Large intestine (tissue), 3 donors: ENCODE results near the gene MARCHF3. TPM values are rescaled to one million over a fixed set of nuclear protein-coding genes. Genes with fewer than 3 reads are reported as not detected.

Experiments
- DNase-seq, 2 donors: peaks; one replicate each; pipeline versions ENCODE4 v3.0.0 to v3.0.0-alpha.2; 2013
- H3K27ac ChIP-seq: one replicate; pipeline ENCODE4 v1.5.1; 2013; ENCODE audit warnings: low read length
- H3K27me3 ChIP-seq: 2 replicates; pipeline ENCODE4 v1.6.1; 2013; ENCODE audit warnings: low read length; ENCODE audit not compliant: control insufficient read depth, insufficient read depth
- H3K36me3 ChIP-seq: 2 replicates; pipeline ENCODE4 v1.6.1; 2013; ENCODE audit warnings: low read length; ENCODE audit not compliant: control insufficient read depth, insufficient read depth
- H3K4me1 ChIP-seq: one replicate; pipeline ENCODE4 v1.6.1; 2013; ENCODE audit warnings: low read length; ENCODE audit not compliant: control insufficient read depth, insufficient read depth
- H3K4me3 ChIP-seq: one replicate; pipeline ENCODE4 v1.5.1; 2013; ENCODE audit warnings: low read length
- H3K9me3 ChIP-seq: one replicate; pipeline ENCODE4 v1.6.1; 2013; ENCODE audit warnings: mild to moderate bottlenecking, low read depth, low read length, moderate library complexity; ENCODE audit not compliant: control insufficient read depth
- WGBS: methylation state at CpG from one replicate; pipeline ENCODE4 v1.1.5; 2013; ENCODE audit warnings: low lambda C conversion rate; ENCODE audit not compliant: insufficient coverage; 5-methylcytosine and 5-hydroxymethylcytosine counted together
- polyA plus RNA-seq: library from polyadenylated mRNA; unstranded; fragments of 120-200 nt; gene quantifications from one replicate; pipeline ENCODE4 v1.2.1, GENCODE V29; 2013

MARCHF3 gene
- polyA plus RNA-seq, 1 donor = 6.5 TPM

- no peak for DNase-seq
- H3K4me1 ChIP-seq = no peaks in the 10 kb centered on the region
- H3K36me3 ChIP-seq = no peaks in the 10 kb centered on the region
- no peaks in the 10 kb centered on the region for H3K27me3 ChIP-seq
- no peak overlapping the region for H3K27ac ChIP-seq
- H3K4me3 ChIP-seq = no peak overlapping the region
- H3K9me3 ChIP-seq = no peaks in the 10 kb centered on the region
Measured at GRCh38 chr5:126938466-126938865, 91.9 kb downstream of the MARCHF3 start.

GRCh38 chr5:126937771-126938170, 92.6 kb downstream of the MARCHF3 start:
- no peaks in the 10 kb centered on the region for H3K9me3 ChIP-seq
- H3K27me3 ChIP-seq = no peaks in the 10 kb centered on the region
- DNase-seq = no peak
- H3K4me3 ChIP-seq = no peak overlapping the region
- WGBS = 100% methylated on average over 1 of the region's 2 CpGs
- H3K4me1 ChIP-seq = no peaks in the 10 kb centered on the region
- H3K36me3 ChIP-seq = no peaks in the 10 kb centered on the region
- no peak overlapping the region for H3K27ac ChIP-seq

DNA sequence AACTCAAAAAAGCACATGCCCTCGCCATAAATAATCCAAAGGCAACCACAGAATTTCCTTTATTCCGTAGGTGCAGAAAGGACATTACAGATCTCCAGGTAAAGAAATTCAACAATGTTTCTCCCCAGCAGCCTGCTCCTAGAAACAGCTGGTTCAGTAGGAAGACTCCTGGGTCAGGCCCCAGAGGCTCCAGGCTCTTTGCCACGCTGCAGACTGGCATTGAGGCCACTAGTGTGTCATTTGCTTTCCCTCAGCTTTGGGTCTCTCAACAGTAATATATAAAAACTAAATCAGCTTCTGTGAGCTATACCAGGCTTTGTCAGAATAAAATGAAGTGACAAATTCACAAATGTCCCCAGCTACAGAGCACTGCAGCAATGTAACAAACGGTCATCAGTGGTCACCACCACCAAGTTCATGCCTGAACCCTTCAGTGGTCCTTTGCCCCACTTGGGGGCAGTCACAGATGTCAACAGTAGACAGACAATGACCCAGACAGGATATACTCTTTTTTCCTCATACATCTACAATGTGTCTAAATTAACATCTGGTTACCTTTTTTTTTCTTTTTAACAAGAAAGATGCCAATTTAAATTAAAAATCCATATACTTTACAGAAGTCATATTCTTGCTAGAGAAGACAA, 93.5 kb downstream of the MARCHF3 start:
- no peak for DNase-seq
- no peak overlapping the region for H3K4me3 ChIP-seq
- H3K9me3 ChIP-seq = no peaks in the 10 kb centered on the region
- H3K27ac ChIP-seq = no peak overlapping the region
- WGBS = no CpG with 5 or more reads among the region's 4 CpGs
- no peaks in the 10 kb centered on the region for H3K27me3 ChIP-seq
- H3K4me1 ChIP-seq = no peaks in the 10 kb centered on the region
- H3K36me3 ChIP-seq = no peaks in the 10 kb centered on the region

DNA sequence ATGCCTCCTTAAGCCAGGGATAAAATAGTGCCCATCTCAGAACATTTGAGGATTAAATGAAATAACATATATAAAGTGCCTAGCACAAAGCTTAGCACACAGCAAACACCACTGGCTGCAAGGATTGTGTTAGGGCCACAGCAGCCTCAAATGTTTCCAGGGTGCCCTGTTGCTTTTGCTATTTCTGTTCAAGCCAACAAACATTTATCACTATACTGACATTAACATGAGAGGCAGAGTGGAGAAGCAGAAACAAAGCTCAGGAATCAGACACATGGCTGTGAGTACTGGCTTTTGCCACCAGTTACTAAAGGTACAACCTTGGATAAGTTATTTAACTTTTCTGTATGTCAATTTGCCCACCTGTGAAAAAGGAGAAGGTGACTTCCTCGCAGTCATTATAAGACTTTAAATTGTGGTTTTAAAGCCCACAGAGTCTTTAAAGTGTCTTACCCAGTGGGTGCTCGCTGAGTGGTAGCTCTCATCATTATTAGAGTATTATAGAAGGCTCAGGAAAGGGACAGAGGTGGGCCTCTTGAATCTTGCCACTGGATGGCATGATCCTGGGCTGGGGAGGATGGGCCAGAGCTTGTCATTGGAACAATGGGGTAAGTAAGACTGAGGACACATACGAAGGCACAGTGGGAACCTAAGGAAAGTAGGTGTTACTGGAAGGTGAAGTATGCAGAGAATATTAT, 98.2 kb downstream of the MARCHF3 start:
- DNase-seq = no peak
- Histone ChIP-seq H3K36me3 (no peaks in the 10 kb centered on the region), H3K4me1 (no peaks in the 10 kb centered on the region), H3K9me3 (no peaks in the 10 kb centered on the region), H3K27me3 (no peaks in the 10 kb centered on the region), H3K27ac (no peak overlapping the region), H3K4me3 (no peak overlapping the region)
- WGBS = 100% methylated on average over 1 of the region's 3 CpGs

DNA sequence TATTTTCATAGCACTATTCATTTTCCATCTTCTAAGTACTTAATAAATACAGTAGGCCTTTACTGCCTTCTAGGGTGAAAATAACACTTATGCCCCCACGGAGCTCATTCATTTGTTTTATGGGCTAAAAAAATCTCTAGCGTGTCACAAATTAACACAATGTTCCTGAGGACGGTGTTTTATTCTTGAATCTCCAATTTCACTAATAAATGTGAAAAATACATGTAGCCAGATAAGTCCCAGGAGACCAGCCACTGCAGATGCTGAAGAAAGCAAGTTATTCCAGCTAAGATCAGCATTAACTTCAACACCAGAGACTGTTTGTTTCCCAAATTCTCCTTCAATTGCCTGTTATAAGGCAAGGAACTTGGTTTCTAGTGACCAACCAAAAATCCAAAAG, 102.3 kb downstream of the MARCHF3 start:
- no peak for DNase-seq
- Histone ChIP-seq H3K27me3 (no peaks in the 10 kb centered on the region), H3K9me3 (no peaks in the 10 kb centered on the region), H3K4me3 (no peak overlapping the region), H3K27ac (no peak overlapping the region), H3K36me3 (no peaks in the 10 kb centered on the region), H3K4me1 (no peaks in the 10 kb centered on the region)
- WGBS = no CpG with 5 or more reads among the region's 3 CpGs

DNA sequence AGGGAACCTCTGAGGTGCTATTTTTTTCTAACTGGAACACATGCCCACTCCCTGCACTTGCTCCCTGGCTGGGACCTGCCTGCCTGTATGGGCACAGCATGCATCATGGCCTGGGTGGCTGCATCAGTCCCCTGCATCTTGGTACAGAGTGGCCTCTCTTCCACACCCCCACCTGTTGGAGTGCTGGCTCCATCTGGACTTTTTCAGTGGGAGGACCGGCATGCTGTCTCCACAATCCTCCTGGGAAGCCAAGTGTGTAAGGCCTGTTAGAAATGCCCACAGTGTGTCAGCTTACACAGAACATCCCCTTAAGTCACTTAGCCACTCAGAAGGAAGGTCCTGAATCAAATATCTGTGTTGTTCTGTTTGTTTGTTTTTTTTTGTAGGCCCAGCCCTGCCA, 102.9 kb downstream of the MARCHF3 start:
- no peak for DNase-seq
- Histone ChIP-seq H3K27me3 (no peaks in the 10 kb centered on the region), H3K27ac (no peak overlapping the region), H3K4me3 (no peak overlapping the region), H3K36me3 (no peaks in the 10 kb centered on the region), H3K9me3 (no peaks in the 10 kb centered on the region), H3K4me1 (no peaks in the 10 kb centered on the region)
- WGBS = no CpG with 5 or more reads among the region's 1 CpG

DNA sequence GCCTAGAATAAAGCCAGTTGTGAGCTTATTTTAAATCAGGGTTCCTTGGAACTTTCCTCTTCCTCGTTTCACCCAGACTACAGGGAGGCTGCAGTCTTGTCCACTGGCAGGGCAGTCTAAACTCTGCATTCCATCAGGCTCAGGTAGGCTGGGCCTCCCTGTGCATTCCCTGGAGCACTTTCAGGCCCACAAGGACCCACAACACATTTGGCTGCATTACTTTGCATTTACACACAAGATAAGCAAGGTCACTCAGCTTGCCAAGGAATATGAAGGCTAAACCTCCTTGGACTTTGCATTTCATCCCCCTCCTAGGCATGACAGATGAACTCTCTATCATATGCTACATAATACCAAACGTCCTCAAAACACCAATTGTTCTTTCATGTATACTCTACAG, 104.2 kb downstream of the MARCHF3 start:
- Histone ChIP-seq H3K9me3 (no peaks in the 10 kb centered on the region), H3K27ac (no peak overlapping the region), H3K27me3 (no peaks in the 10 kb centered on the region), H3K4me3 (no peak overlapping the region), H3K4me1 (no peaks in the 10 kb centered on the region), H3K36me3 (no peaks in the 10 kb centered on the region)
- DNase-seq = no peak
- no CpG with 5 or more reads among the region's 2 CpGs for WGBS

DNA sequence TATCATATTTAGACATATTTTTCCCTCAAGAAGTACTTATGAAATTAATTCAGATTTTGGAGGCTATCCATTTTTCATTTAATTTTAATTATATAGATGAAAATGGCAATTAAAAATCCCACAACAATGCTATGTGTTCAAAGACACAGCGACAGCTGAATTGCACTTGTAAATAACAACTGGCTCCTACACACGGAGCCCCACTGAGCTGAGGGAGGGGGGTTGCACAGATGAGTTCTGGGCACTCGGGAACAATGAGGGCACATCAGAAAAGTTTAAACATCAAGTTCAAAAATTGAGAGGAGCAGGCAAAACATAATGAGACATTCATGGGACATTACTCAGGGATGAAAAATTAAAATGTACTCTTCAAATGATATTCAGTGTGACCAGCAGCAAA, 104.9 kb downstream of the MARCHF3 start:
- no peaks in the 10 kb centered on the region for H3K4me1 ChIP-seq
- H3K4me3 ChIP-seq = no peak overlapping the region
- no peaks in the 10 kb centered on the region for H3K36me3 ChIP-seq
- H3K27ac ChIP-seq = no peak overlapping the region
- H3K27me3 ChIP-seq = no peaks in the 10 kb centered on the region
- no peaks in the 10 kb centered on the region for H3K9me3 ChIP-seq
- WGBS = 60% methylated on average over 2 of the region's 3 CpGs
- DNase-seq = no peak

DNA sequence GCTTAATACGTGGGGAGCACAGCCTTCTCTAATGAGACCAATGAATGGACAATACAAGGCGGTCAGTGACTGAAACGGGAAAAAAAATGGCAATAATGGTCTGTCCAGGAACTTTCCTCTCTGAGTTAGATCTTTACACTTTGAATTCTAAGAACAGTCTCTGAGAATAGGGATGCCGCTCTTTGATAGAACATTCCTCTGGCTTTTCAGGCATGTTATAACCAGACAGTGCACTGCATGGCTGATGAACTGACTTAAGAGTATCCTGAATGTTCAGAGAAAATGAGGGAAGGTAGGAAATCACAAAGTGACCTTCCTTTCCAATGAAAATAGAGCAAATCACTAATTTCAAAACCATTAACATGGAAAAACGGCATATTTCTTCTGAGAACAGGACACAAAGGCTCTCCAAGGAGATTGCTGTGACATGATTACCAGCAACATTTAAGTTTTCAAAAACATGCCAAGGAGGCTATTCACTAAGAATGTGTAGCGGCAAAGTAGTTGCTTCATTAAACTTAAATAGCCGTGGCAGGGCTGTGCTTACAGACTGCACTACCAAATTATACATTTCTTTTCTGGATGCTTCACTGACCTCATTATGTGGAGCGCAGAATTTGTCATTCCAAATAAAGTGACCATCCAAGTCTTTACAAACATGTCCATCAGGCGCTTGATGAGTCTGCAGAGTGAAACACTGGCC, 105.9 kb downstream of the MARCHF3 start:
- Histone ChIP-seq H3K27ac (no peak overlapping the region), H3K4me3 (no peak overlapping the region), H3K36me3 (no peaks in the 10 kb centered on the region), H3K4me1 (no peaks in the 10 kb centered on the region), H3K9me3 (no peaks in the 10 kb centered on the region), H3K27me3 (no peaks in the 10 kb centered on the region)
- WGBS = 100% methylated on average over 2 of the region's 9 CpGs
- DNase-seq = no peak

DNA sequence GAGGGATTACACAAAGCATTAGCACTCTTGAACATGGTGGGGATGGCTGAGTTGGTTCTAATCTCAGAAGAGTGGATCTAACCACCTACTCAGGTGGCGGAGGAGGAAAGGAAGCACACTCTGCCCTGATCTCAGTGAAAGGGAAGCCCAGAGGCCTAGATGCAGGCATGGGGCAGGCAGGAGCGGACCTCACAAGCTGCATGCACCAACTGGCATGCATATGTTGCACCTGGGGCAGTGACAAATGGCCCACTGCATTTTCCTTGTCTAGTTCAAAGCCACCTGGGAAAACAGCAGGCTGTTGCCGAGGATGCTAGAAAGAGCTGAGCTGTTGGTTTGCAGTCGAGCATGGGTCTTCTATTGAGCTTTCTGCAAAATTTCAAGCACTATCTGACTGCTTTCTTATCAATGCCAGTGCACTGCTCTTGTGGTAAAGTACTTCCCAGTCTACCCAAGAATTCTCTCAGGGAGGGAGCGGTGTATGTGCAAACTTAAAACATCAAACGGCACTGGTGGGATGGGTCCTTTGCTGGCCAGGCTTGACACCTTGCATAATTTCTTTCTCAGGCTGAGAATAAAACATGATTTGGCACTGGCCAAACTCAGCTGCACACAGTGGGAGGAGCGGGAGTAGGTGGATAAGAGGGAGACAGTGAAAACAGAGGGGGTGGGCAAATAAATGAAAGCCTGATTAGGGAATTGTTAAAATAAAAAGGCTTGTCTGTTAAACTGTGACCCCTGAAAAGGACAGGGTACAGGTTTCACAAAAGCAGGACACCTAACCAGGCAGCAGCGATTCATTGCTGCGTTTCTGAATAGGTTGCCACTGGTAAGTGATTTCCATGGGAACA, 108.9 kb downstream of the MARCHF3 start:
- H3K27ac ChIP-seq = no peak overlapping the region
- H3K9me3 ChIP-seq = no peaks in the 10 kb centered on the region
- no peak overlapping the region for H3K4me3 ChIP-seq
- no peaks in the 10 kb centered on the region for H3K4me1 ChIP-seq
- H3K36me3 ChIP-seq = peaks cover 4% of the 10 kb centered on the region
- H3K27me3 ChIP-seq = no peaks in the 10 kb centered on the region
- 100% methylated on average over 1 of the region's 9 CpGs for WGBS
- DNase-seq = no peak
